ENCODE data around the gene CLDN8. TPM values are rescaled to one million over a fixed set of nuclear protein-coding genes. Genes with fewer than 3 reads are reported as not detected.

Gene CLDN8
- total RNA-seq, 1 donor from 2014 or later, result not detected

DNA sequence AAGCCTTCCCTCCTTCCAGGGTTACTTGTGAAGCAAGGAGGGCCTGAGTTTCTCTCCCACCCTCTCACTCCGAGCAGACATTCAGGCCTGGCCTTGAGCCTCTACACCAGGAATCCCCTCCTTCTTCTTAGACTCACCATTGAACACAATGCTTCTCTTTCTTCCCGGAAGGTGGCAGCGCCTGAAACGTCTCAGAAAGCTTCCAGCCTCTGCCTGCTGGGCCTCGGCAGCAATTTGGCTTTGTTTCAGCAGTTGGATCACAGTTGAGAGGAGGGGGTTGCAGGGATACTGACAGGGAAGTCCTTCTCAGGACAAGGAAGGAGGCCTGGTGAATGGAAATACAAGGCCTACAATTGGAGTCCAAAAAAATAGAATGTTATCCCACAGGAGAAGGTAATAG lies 6.3 kb downstream of the CLDN8 start:
- intact Hi-C loops (cut with DNase I), result no loop called here
- DNase-seq (no peak), ATAC-seq (ENCODE audit: poor library complexity) (no peak)

DNA sequence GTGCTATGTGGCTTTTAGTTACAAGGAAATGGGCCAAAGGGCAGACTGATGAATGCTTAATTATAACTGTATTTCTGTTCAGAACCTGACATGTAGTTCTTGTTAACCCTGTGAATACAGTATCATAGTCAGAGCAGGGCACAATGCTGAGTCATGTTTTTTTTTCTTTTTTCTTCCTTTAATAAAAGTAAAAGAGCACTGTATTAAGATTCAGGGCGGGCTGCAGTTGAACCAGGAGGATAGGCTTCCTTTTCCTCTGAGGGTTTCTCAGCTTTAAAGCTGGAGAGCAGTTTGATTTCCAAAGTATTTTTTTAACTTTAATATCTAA lies 8.7 kb downstream of the CLDN8 start:
- no peak for ATAC-seq (ENCODE audit: poor library complexity)
- intact Hi-C loops (cut with DNase I), result no loop called here

DNA sequence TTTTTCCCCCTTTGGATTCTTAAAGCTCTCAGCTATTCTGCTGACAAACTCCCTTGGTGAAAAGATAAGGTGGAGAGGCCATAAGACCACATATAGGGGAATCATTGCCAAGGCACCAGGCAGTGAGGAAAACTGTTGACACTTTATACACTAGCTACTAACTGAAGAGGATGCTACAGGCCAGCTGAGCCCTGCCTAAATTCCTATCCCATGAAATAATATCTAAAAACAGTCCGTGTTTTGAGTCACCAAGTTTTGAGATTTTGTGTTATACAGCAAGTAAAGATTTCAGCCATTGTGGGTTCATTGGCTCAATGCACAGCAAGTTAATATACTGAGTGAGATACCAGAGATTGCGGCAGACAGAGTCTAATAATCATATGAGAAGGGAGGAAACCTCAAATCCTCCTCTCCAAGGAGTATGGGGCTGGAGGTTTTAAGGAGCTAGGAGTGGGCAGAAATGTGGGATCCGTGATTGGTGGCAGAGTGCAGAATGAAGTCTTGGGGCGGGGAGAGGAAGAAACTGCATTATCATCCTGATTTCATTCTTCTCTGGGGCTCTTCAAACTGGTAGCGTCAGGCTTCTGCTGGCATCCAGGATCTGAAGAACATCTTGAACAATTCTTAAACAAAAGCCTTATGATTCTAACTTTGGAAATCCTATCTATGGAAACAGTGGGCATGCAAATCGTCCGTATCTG lies 9.2 kb downstream of the CLDN8 start:
- DNase-seq, result no peak
- intact Hi-C loops (cut with DNase I), result no loop called here
- no peak for ATAC-seq (ENCODE audit: poor library complexity)

More for the DNA sequence above, 8.7 kb downstream of the CLDN8 start:
- no peak for DNase-seq

DNA sequence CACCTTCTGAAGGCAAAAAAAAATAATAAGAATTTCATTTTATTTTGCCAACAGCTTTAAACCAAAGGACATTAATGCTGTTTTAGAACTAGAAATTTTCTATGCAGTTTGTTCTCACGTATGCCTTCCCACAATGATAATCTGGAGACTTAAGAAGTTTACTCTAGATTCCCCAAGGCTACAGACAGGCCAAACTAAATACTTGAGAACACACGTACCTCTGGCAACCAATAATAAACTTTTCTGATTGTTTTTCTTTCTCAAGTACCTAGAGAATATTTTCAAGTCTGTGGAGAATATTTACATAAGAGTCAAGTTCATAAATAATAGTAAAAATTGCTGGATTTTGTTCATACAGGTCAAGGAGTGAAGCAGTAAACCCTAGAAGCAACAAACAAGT lies 15.9 kb downstream of the CLDN8 start:
- intact Hi-C loops (cut with DNase I), result no loop called here
- no peak for DNase-seq
- ATAC-seq (ENCODE audit: poor library complexity), result no peak

DNA sequence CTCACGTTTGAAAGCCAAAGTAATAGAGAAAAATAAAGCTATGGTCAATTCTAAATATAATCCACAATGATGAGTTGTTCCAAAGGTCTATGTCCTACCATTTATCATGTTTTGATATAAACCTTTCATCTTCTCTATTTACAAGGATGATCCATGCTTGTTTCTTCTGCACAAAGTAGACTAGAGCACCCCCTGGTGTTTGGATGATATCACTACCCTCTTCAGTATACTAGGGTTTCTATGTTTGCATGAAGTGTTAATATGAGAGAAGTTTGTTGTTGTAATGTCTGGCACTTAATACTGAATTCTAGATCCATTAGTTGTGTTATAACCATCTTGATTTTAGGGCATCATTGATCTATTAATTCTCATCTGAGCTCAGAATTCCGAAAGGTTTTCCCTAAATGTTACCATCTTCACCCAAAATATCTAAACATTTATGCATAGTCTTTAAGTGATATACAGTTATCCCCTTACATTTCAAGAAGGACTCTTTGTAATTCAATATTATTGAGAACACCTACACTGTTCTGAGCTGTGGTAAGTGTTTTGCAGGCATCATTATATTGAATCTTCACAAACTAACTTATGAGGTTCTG lies 21.1 kb downstream of the CLDN8 start:
- ATAC-seq (ENCODE audit: poor library complexity) (no peak), DNase-seq (no peak)
- intact Hi-C loops (cut with DNase I), result no loop called here

DNA sequence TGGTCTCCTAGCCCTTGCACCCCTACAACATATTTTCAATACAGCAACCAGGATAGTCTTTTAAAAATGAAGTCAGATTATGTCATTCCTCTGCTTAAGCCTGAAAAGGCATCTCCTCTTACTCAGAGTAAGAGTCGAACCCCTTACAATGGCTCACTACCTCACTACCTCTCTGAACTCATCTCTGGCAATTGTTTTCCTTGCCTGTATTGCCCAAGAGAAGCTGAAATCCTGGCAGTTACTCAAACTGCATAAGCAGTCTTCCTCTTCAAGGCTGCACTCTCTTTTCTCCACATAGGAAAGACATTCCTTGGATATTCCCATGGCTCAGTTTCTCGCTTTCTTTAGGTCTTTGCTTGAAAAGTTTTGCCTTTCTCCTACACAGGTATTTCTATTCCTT lies 22.7 kb downstream of the CLDN8 start:
- intact Hi-C loops (cut with DNase I), result no loop called here
- DNase-seq (no peak), ATAC-seq (ENCODE audit: poor library complexity) (no peak)

DNA sequence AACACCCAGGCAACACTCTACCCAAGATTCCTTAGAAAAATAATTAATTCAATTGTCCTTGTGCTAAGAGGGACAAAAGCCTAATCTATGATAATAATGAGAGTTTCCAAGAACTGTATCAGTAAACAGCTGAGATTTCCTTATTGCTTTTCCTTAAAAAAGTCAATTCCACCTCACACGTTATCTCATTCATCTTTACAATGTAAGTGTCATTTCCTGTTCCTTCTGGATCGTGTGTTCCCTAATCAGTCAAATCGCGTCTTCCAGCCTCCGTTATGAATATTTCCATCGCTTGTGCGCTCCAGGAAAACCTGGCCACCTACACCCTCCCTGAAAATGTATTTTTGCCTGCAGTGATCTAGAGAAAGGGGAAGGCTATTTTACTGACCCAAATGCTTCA lies 25.3 kb downstream of the CLDN8 start:
- no peak for ATAC-seq (ENCODE audit: poor library complexity)
- no peak for DNase-seq
- intact Hi-C loops (cut with DNase I), result no loop called here

DNA sequence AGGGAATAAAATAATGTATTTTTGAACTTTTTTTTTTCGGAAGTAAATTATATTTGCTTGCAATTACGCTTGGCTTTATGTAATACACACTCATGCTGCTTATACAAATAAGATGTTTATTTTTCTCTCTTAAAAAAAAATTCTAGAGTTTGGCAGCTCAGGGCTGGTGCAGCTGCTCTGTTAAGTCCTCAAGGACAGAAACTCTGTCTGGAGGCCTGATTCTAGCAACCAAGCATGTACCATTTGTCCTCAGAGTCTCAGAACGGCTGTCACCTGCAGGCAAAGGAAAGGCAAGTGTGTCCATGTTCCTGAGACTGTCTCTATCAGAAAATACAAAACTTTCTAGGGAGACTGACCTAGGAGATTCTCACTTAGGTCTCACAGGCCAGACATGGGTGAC lies 26.1 kb downstream of the CLDN8 start:
- ATAC-seq (ENCODE audit: poor library complexity) (no peak), DNase-seq (no peak)
- intact Hi-C loops (cut with DNase I), result no loop called here

DNA sequence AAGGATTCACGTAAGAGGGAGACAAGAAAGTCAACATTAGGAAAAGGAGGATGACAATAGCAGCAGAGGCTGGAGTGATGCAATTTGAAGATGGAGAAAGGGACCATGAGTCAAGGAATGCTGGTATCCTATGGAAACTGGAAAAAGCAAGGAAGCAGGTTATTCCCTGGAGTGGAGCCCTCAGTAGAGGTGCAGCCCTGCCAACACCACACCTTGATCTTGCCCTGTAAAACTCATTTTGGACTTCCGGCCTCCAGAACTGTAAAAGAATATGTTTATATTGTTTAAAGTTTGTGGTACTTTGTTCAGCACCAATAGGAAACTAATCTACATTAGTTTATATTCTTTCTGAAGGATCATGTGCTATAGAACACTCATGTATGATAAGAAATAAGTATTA lies 29.7 kb downstream of the CLDN8 start:
- ATAC-seq (ENCODE audit: poor library complexity) (no peak), DNase-seq (no peak)
- intact Hi-C loops (cut with DNase I), result no loop called here

DNA sequence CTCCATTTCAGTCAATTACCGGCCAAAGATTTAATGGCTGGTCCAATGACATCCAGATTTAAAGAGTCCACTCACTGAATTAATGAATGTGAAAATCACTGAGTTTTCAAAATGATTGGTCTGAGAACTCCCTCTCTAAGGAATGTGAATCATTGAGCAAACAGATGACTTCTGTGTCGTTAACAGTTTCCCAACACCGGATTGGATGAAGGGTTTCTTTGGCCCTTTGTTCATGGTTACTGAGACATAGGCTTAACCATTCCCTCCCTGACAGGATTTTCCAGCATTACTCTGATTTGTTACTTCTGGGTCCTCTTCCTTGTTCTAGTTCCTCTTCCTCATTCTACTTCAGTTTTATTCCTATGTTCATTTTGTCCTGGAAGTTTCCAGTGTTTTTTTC lies 47.8 kb downstream of the CLDN8 start:
- ATAC-seq (ENCODE audit: poor library complexity) (no peak), DNase-seq (no peak)
- intact Hi-C loops (cut with DNase I), result no loop called here

DNA sequence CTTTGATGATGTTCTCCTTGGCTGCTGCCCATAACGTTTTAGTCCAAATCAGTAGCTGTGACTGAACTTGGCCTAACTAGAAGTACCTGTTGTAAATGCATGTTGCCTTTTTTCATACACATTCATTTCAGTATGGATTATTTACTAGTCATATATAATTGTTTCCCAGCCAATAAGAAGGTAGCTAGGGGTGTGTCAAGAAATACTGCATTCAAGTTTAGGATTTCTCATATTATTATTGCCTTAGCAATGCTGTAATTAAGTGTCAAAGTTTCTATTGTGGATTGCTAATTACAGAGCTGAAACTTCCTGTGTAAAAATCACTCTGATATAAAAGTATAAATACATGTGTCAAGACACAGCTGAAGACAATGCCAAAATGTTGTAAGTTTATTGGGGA lies 49.2 kb downstream of the CLDN8 start, which contains the start of gene CLDN17:
TSS of gene CLDN17 (minus strand) at position 101 of the 400 bp plus-strand sequence. CDS start 188 bp downstream, outside the sequence.
- no peak for ATAC-seq (ENCODE audit: poor library complexity)
- intact Hi-C loops (cut with DNase I), result no loop called here
- no peak for DNase-seq

DNA sequence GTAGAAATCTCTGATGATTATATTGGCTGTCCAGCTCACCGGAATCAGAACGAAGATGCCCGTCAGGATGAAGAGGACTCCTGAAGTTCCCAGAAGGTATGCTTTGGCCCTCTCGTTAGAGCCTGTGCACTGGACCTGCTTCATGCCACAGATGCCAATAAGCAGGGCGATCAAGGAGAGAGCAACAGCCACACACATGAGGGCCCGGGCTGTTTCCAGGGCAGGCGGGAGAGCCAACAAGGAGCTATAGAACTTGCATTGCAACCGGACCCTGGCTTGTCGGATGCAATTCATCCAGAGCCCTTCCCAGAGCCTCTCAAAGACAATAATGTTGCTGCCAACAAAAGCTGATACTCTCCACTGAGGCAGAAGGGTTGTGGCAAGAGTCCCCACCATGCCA lies 49.7 kb downstream of the CLDN8 start:
- DNase-seq (no peak), ATAC-seq (ENCODE audit: poor library complexity) (no peak)
- intact Hi-C loops (cut with DNase I), result no loop called here

DNA sequence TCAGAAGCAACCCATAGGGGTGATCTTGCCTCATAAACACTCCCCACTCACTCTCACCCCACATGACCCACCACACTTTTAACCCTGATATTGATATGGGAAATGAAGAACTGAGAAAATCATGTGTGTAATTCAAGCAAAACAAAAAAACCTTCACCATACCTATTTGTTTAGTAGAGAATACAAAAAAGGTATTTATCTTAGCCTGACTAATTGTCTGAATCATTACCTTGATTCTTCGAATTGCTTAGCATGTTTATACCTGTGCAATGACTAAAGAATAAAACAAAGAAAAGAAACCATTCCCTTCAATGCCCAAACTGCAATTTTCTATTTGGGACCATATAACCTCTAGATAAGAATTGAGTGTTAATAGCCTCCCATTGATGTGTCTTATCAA lies 51.1 kb downstream of the CLDN8 start:
- ATAC-seq (ENCODE audit: poor library complexity), result no peak
- intact Hi-C loops (cut with DNase I), result no loop called here
- no peak for DNase-seq

Other genes with a start within 250 kb of the CLDN8 start
- not detected for gene CLDN17, start 49.3 kb downstream of the CLDN8 start, total RNA-seq
- gene KRTAP24-1, start 66.9 kb upstream of the CLDN8 start, total RNA-seq, result not detected
- gene KRTAP25-1, start 73.4 kb upstream of the CLDN8 start, total RNA-seq, result not detected
- gene KRTAP26-1, start 104.2 kb upstream of the CLDN8 start, total RNA-seq, result not detected
- not detected for gene KRTAP27-1, start 121.6 kb upstream of the CLDN8 start, total RNA-seq
- gene KRTAP23-1, start 132.5 kb upstream of the CLDN8 start, total RNA-seq, result not detected
- not detected for gene KRTAP13-2, start 156.2 kb upstream of the CLDN8 start, total RNA-seq
- gene KRTAP13-1, start 179.9 kb upstream of the CLDN8 start, total RNA-seq, result not detected
- not detected for gene KRTAP13-3, start 209.8 kb upstream of the CLDN8 start, total RNA-seq
- gene KRTAP13-4, start 214.1 kb upstream of the CLDN8 start, total RNA-seq, result not detected
- gene KRTAP15-1, start 224.2 kb upstream of the CLDN8 start, total RNA-seq, result not detected